Putamen (tissue), 1 donor: Measurements from ENCODE around the gene ATP5MC2.
"Not testable (repeated sequence)": the region's sequence is repeated elsewhere in the genome, so short reads cannot be mapped to it uniquely, and the experiment has no call there.

Experiments
- DNase-seq: peaks from one replicate; pipeline ENCODE4 v3.0.0-alpha.2; 2016; ENCODE audit warnings: low spot score

Gene ATP5MC2

GRCh38 chr12:53646300-53646699 lies 29.6 kb downstream of the ATP5MC2 start:
- not testable (repeated sequence) for DNase-seq

DNA sequence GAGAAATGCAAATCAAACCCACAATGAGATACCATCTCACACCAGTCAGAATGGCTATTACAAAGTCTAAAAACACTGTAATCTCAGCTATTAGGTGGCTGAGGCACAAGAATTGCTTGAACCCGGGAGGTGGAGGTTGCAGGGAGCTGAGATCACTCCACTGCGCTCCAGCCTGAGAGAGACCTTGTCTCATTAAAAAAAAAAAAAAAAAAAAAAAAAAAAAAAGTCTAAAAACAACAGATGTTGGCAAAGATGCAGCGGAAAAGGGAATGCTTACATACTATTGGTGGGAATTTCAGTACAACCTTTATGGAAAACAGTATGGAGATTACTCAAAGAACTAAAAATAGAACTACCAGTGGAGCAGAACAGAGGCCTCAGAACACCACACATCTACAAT lies 30.7 kb downstream of the ATP5MC2 start:
- no peak for DNase-seq

GRCh38 chr12:53644133-53644532 lies 31.8 kb downstream of the ATP5MC2 start:
- DNase-seq, result no peak

DNA sequence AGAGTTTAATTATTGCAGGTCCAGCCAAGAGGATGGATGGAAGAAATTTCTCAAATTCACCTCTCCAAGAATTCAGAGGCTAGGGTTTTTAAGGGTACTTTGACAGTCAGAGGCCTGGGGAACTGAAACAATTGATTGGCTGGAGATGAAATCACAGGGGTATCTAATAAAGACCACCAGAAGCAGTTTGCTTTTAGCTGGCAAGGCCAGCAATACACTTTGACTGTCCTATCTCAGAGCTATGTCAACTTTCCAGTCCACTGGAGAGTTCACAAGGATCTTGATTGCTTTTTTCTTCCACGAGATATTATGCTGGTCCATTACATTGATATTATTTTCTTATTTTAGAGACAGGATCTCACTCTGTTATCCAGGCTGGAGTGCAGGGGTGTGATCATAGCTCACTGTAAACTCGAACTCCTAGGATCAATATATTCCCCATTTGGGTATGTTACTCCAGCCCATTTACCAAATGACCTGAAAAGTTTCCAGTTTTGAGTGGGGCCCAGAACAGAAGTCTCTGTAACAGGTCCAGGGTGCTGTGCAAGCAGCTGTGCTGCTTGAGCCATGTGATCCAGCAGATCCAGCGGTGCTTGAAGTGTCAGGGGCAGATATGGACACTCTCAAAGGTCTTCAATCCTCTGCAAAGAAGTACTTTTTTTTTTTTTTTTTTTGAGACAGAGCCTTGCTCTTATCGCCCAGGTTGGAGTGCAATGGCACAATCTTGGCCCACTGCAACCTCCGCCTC lies 32.5 kb downstream of the ATP5MC2 start:
- DNase-seq, result no peak

GRCh38 chr12:53638057-53638456 lies 37.8 kb downstream of the ATP5MC2 start:
- DNase-seq, result no peak

- DNase-seq, result no peak
Measured at GRCh38 chr12:53636641-53637040, 39.2 kb downstream of the ATP5MC2 start.

GRCh38 chr12:53635708-53636107 lies 40.2 kb downstream of the ATP5MC2 start:
- DNase-seq, result not testable (repeated sequence)

DNA sequence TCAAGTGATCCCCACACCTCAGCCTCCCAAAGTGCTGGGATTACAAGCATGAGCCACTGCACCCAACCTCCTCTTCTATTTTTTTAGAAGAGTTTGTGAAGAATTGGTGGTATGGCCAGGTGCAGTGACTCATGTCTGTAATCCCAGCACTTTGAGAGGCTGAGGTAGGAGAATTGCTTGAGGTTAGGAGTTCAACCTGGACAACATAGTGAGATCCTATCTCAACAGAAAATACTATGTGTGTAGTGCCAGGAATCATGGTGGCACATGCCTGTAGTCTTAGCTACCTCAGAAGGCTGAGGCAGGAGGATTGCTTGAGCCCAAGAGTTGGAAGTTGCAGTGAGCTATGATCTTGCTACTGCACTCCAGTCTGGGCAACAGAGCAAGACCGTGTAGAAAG lies 44.2 kb downstream of the ATP5MC2 start:
- DNase-seq, result no peak

GRCh38 chr12:53627919-53628318 lies 48.0 kb downstream of the ATP5MC2 start:
- DNase-seq, result no peak

- DNase-seq, result no peak
Measured at GRCh38 chr12:53626702-53627169, 49.1 kb downstream of the ATP5MC2 start.

GRCh38 chr12:53625946-53626701 lies 49.8 kb downstream of the ATP5MC2 start, which contains the start of gene ATF7:
ATF7 (minus strand) TSS chr12:53626382; CDS start chr12:53601000, 25,382 bp downstream.
- DNase-seq, result peak; percentile 99

DNA sequence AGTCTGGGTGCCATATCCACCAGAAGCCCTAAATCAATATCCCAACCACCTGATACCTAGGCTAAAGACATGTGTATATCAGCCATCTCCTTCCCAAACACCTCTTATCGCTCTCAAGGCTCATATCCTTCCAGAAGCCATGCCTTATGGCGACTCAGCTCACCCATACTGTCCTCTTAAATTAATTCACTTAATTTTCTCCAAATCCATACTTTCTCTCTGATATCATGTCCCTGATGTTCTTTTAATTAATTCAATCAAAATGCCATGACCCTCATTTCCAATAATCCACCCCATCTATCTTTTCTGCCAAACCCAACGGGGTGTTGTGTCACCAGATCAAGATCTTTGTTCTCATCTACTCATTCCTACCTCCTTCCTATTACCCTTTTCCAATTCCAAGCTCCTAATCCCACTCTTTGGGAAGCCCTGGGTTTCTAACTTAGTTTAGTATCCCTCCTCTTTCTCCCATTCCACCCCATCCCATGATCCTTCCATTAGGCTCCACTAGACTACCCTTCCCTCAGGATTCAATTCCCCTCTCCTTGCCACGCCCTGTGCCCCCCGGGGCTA lies 50.4 kb downstream of the ATP5MC2 start:
- DNase-seq, result no peak

DNA sequence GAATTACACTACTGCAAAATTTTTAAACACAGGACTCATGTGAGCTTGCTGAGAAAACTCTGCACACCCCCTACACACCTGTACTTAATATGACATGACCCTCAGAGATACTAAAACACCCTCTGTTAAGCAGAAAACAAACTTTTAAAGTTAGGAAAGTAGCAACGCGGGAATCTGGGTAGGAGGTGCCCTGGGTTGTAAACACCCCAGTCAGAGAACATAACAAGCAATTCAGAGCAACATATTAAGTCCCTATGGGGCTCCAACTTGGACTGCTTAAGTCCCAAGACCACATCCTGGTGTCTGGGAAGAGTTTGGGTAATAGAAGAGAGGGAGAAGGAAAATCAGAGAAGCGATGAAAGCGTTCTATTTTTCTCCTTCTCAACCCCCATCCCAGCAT lies 50.9 kb downstream of the ATP5MC2 start:
- DNase-seq, result no peak

- no peak for DNase-seq
Measured at GRCh38 chr12:53624458-53624857, 51.4 kb downstream of the ATP5MC2 start.

DNA sequence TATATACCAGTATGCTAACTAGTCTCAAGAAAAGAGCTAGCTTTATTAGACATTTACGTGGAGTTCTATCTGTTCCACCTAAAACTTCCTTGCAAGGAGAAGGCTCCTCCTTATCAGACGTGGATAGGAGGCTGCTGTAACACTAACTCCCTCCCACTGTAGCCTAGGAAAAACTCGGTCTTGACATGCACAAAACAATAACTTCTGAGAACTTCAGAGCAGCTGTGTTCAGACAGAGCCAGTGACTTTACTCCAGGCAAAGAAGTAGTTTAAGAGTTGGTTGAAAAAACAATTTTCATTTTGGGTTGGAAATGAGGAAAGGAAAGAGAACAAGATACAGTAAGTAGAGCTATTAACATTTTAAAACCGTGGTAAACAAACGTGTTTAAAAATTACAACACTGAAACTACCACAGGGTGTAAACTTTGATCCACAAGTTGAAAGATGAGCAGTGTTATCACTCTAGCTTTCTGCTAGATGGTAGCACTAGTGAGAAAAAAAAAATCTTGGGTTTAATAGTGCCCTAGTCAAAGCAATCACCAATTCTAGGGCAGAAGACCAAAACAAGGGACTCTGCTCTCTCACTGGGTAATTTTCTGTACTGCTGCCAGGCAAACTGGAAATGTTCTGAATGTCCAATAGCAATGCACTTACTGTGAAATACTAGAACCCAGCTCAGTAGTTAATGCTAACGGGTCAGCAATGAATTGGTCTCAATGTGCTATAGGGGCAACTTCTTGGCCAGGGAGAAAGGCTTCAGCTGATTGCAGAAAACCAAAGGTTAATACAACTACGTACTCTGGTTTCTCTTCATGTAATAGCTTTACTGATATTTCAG lies 52.1 kb downstream of the ATP5MC2 start:
- no peak for DNase-seq

- no peak for DNase-seq
Measured at GRCh38 chr12:53622724-53623123, 53.2 kb downstream of the ATP5MC2 start.

DNA sequence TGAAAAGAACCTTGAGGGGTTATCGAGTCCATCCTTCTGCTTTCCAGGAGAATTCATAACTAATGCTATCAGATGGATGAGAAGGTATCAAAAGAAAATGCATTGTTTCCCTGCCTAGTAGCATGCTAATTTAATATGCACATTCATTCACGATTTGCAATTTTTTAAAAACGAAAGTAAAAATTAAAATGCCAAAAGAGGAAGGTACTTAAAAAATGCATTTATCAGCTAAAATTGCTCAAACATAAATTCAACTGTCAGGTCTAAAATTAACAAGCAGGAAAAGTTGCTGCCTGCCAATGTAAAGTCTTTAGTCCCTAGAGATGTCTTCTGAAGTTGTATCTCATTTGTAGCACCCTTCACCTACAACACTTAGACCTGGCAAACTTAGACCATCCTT lies 57.6 kb downstream of the ATP5MC2 start:
- DNase-seq, result no peak

GRCh38 chr12:53617700-53618099 lies 58.2 kb downstream of the ATP5MC2 start:
- DNase-seq, result no peak

GRCh38 chr12:53616950-53617349 lies 58.9 kb downstream of the ATP5MC2 start:
- no peak for DNase-seq
